CD4-positive, alpha-beta T cell (primary cell): ENCODE data around the gene BHLHE23. TPM values are rescaled to one million over a fixed set of nuclear protein-coding genes. Genes with fewer than 3 reads are reported as not detected.

Experiments used
- ATAC-seq: fragments of 200-7000 bp; cut with Tn5 transposase; one replicate; pipeline ENCODE4 v1.10.0; 2022; ENCODE audit warnings: mild to moderate bottlenecking; ENCODE audit not compliant: poor library complexity
- CTCF ChIA-PET: fragments of 350-600 bp; sonication (Branson Sonifier 250); formaldehyde crosslinking; loops from one replicate; lab custom pipeline; 2021; ENCODE audit warnings: antibody characterized with exemption, inconsistent platforms; lab: Charles Lee
- POLR2A ChIA-PET: fragments of 350-600 bp; sonication (Branson Sonifier 250); formaldehyde crosslinking; loops from one replicate; lab custom pipeline; 2021; ENCODE audit warnings: antibody characterized with exemption, inconsistent platforms; lab: Charles Lee
- DNase-seq, 14 experiments: peaks; one replicate each; pipeline ENCODE4 v3.0.0-alpha.2; 2013 to 2020; ENCODE audit warnings: mixed read lengths in 2 of 14
- H3K27ac ChIP-seq, 2 donors: one replicate each; pipeline versions ENCODE4 v1.5.1 to v1.7.0; 2013; ENCODE audit warnings: low read length in 2 of 2, low read depth in 1 of 2, mild to moderate bottlenecking in 1 of 2
- H3K27me3 ChIP-seq, 2 experiments: 1 replicate in 1 of 2; 2 replicates in 1 of 2; pipeline versions ENCODE4 v1.6.1 to v1.7.0; 2013; ENCODE audit warnings: low read length in 2 of 2, control low read depth in 1 of 2, mild to moderate bottlenecking in 1 of 2, moderate library complexity in 1 of 2; ENCODE audit not compliant: insufficient read depth in 2 of 2, control insufficient read depth in 1 of 2
- H3K36me3 ChIP-seq: one replicate; pipeline ENCODE4 v1.6.1; 2013; ENCODE audit warnings: low read length, control low read depth; ENCODE audit not compliant: insufficient read depth
- H3K4me1 ChIP-seq: one replicate; pipeline ENCODE4 v1.6.1; 2013; ENCODE audit warnings: low read length, control low read depth; ENCODE audit not compliant: insufficient read depth
- H3K4me3 ChIP-seq: one replicate; pipeline ENCODE4 v1.5.1; 2013; ENCODE audit warnings: mild to moderate bottlenecking, low read length, moderate library complexity
- H3K9me3 ChIP-seq, 2 experiments: 1 replicate in 1 of 2; 2 replicates in 1 of 2; pipeline versions ENCODE4 v1.6.1 to v1.7.0; 2013; ENCODE audit warnings: low read length in 2 of 2, mild to moderate bottlenecking in 2 of 2, control low read depth in 1 of 2, moderate library complexity in 1 of 2; ENCODE audit not compliant: control insufficient read depth in 1 of 2, insufficient read depth in 1 of 2
- H3K27ac Mint-ChIP-seq: one replicate; pipeline ENCODE4 v1.8.0; 2020; ENCODE audit warnings: mixed read lengths
- H3K27me3 Mint-ChIP-seq: one replicate; pipeline ENCODE4 v1.8.0; 2021; ENCODE audit warnings: mixed read lengths
- H3K36me3 Mint-ChIP-seq: one replicate; pipeline ENCODE4 v1.8.0; 2021; ENCODE audit warnings: low read depth, mixed read lengths
- H3K4me1 Mint-ChIP-seq: one replicate; pipeline ENCODE4 v1.8.0; 2021; ENCODE audit warnings: low read depth, mixed read lengths
- H3K4me3 Mint-ChIP-seq: one replicate; pipeline ENCODE4 v1.8.0; 2020; ENCODE audit warnings: mild to moderate bottlenecking, mixed read lengths
- H3K9me3 Mint-ChIP-seq: one replicate; pipeline ENCODE4 v1.8.0; 2020; ENCODE audit warnings: mixed read lengths
- CTCF ChIP-seq: fragments of 200-600 bp; IDR thresholded peaks from one replicate; pipeline ENCODE4 v1.8.0; 2022; ENCODE audit warnings: antibody characterized with exemption, mild to moderate bottlenecking
- intact Hi-C, 2 experiments: fragments of 100-400 bp; cut with DNase I in 1 of 2; cut with micrococcal nuclease in 1 of 2; formaldehyde crosslinking; loops; one replicate each; pipeline versions ENCODE4 v1.15.1 to v1.9.0; 2023 to 2025; cut with DNase I, micrococcal nuclease
- total RNA-seq, 174 experiments: library from RNA in 2 of 174; stranded (reverse) in 2 of 174; gene quantifications; one replicate each; pipeline ENCODE4 v1.2.3 and lab custom pipeline; 2021 to 2026

BHLHE23 gene
- total RNA-seq, 2 experiments from 2014 or later: not detected

- intact Hi-C loops: no loop called here
- Histone ChIP-seq H3K36me3 (no peaks in the 10 kb centered on the region), H3K27me3 (peaks cover 4 to 9% of the 10 kb centered on the region in 2 experiments), H3K4me3 (no peak overlapping the region), H3K9me3 (peaks cover 0 to 23% of the 10 kb centered on the region in 2 experiments), H3K27ac (no peak overlapping the region), H3K4me1 (no peaks in the 10 kb centered on the region)
- ChIA-PET CTCF (interaction anchor here (0.8 kb wide), 1 partner anchor 72 kb away, joined by 3 read pairs; no protein-coding TSS in a partner anchor), POLR2A (no interaction called here)
- Mint-ChIP-seq H3K27me3 (peaks cover 44% of the 10 kb centered on the region), H3K27ac (no peak overlapping the region), H3K4me1 (no peaks in the 10 kb centered on the region), H3K4me3 (no peak overlapping the region), H3K36me3 (no peaks in the 10 kb centered on the region), H3K9me3 (no peaks in the 10 kb centered on the region)
- DNase-seq: no peak
- TF ChIP-seq CTCF: no peak
- no peak for ATAC-seq
Measured at GRCh38 chr20:63044204-63044600, 37.4 kb upstream of the BHLHE23 start.

- intact Hi-C loops: no loop called here
- Mint-ChIP-seq H3K9me3 (no peaks in the 10 kb centered on the region), H3K36me3 (no peaks in the 10 kb centered on the region), H3K27me3 (peaks cover 44% of the 10 kb centered on the region), H3K4me1 (no peaks in the 10 kb centered on the region), H3K27ac (no peak overlapping the region), H3K4me3 (no peak overlapping the region)
- DNase-seq (no peak), ATAC-seq (no peak)
- ChIA-PET CTCF (no interaction called here), POLR2A (no interaction called here)
- no peak overlapping the region for H3K27ac ChIP-seq
- peaks cover 0 to 16% of the 10 kb centered on the region in 2 experiments for H3K9me3 ChIP-seq
- no peak for TF ChIP-seq CTCF
- no peaks in the 10 kb centered on the region for H3K36me3 ChIP-seq
- H3K4me3 ChIP-seq: no peak overlapping the region
- H3K4me1 ChIP-seq: no peaks in the 10 kb centered on the region
- peaks cover 4 to 9% of the 10 kb centered on the region in 2 experiments for H3K27me3 ChIP-seq
Measured at GRCh38 chr20:63043348-63044203, 36.8 kb upstream of the BHLHE23 start.

- CTCF ChIA-PET: no interaction called here
- Histone ChIP-seq H3K4me3 (no peak overlapping the region), H3K4me1 (no peaks in the 10 kb centered on the region), H3K27me3 (peaks cover 4 to 8% of the 10 kb centered on the region in 2 experiments), H3K36me3 (no peaks in the 10 kb centered on the region), H3K27ac (no peak overlapping the region), H3K9me3 (peaks cover 0 to 6% of the 10 kb centered on the region in 2 experiments)
- TF ChIP-seq CTCF: no peak
- Mint-ChIP-seq H3K9me3 (no peaks in the 10 kb centered on the region), H3K27ac (no peak overlapping the region), H3K36me3 (no peaks in the 10 kb centered on the region), H3K27me3 (peaks cover 55% of the 10 kb centered on the region), H3K4me3 (no peak overlapping the region), H3K4me1 (no peaks in the 10 kb centered on the region)
- ATAC-seq (no peak), DNase-seq (no peak)
- intact Hi-C loops: no loop called here
- POLR2A ChIA-PET: no interaction called here
Measured at GRCh38 chr20:63042448-63043071, 35.8 kb upstream of the BHLHE23 start.
